PC-9 (cell line): ENCODE measurements around the gene LNX1. TPM values are rescaled to one million over a fixed set of nuclear protein-coding genes. Genes with fewer than 3 reads are reported as not detected.
"Not testable (repeated sequence)": the region's sequence is repeated elsewhere in the genome, so short reads cannot be mapped to it uniquely, and the experiment has no call there.

Source experiments
- BruUV-seq: library from RNA; stranded (reverse); fragments of 400-500 nt; replicated peaks from 2 replicates; lab custom pipeline; 2021; lab: Mats Ljungman, UMichigan
- CTCF ChIA-PET: fragments of 300-600 bp; sonication (Branson Sonifier 250); formaldehyde crosslinking; loops from one replicate; lab custom pipeline; 2022; ENCODE audit warnings: antibody characterized with exemption; lab: Charles Lee
- POLR2A ChIA-PET: fragments of 300-600 bp; sonication (Branson Sonifier 250); formaldehyde crosslinking; loops from one replicate; lab custom pipeline; 2022; ENCODE audit warnings: antibody characterized with exemption; ENCODE audit not compliant: unreplicated experiment; lab: Charles Lee
- DNase-seq, 2 experiments: peaks; one replicate each; pipeline versions ENCODE4 v3.0.0 to v3.0.0-alpha.2; 2015 to 2022; ENCODE audit warnings: mixed read lengths in 1 of 2
- H2AFZ ChIP-seq: fragments of 200-600 bp; sonication (generic); 2 replicates; pipeline ENCODE4 v1.8.1; 2017; ENCODE audit warnings: antibody characterized with exemption
- H3F3A ChIP-seq: fragments of 200-600 bp; sonication (generic); 2 replicates; pipeline ENCODE4 v1.8.1; 2017; ENCODE audit warnings: antibody characterized with exemption, mild to moderate bottlenecking, low read depth; ENCODE audit not compliant: insufficient read depth
- H3K27ac ChIP-seq: fragments of 200-600 bp; sonication (generic); 2 replicates; pipeline ENCODE4 v1.6.1; 2016; ENCODE audit warnings: mixed run types
- H3K27me3 ChIP-seq: fragments of 200-600 bp; sonication (generic); 2 replicates; pipeline ENCODE4 v1.6.1; 2016; ENCODE audit warnings: low read depth, mixed run types; ENCODE audit not compliant: insufficient read depth
- H3K36me3 ChIP-seq: fragments of 200-600 bp; sonication (generic); 2 replicates; pipeline ENCODE4 v1.6.1; 2016; ENCODE audit warnings: low read depth, mixed run types
- H3K4me1 ChIP-seq: fragments of 200-600 bp; sonication (generic); replicated peaks from 2 replicates; pipeline ENCODE4 v1.6.1; 2016; ENCODE audit warnings: mixed run types; ENCODE audit not compliant: insufficient read depth
- H3K4me2 ChIP-seq: fragments of 200-600 bp; sonication (generic); 2 replicates; pipeline ENCODE4 v1.6.1; 2017; ENCODE audit warnings: mixed run types
- H3K4me3 ChIP-seq: fragments of 200-600 bp; sonication (generic); 2 replicates; pipeline ENCODE4 v1.6.1; 2016; ENCODE audit warnings: mixed run types
- H3K79me2 ChIP-seq: fragments of 200-600 bp; sonication (generic); 2 replicates; pipeline ENCODE4 v1.6.1; 2017; ENCODE audit warnings: low read depth, mixed run types
- H3K9me2 ChIP-seq: fragments of 200-600 bp; sonication (generic); 2 replicates; pipeline ENCODE4 v1.8.1; 2017; ENCODE audit warnings: mild to moderate bottlenecking; ENCODE audit not compliant: insufficient read depth
- H3K9me3 ChIP-seq: fragments of 200-600 bp; sonication (generic); 2 replicates; pipeline ENCODE4 v1.8.1; 2016; ENCODE audit warnings: low read depth; ENCODE audit not compliant: insufficient read depth
- H4K20me1 ChIP-seq: fragments of 200-600 bp; sonication (generic); 2 replicates; pipeline ENCODE4 v1.8.1; 2017; ENCODE audit not compliant: insufficient read depth
- CTCF ChIP-seq: fragments of 200-600 bp; sonication (generic); conservative IDR thresholded peaks from 2 replicates; pipeline ENCODE4 v1.6.1; 2017; ENCODE audit warnings: mixed run types, antibody characterized with exemption, mild to moderate bottlenecking, moderate library complexity
- EZH2 ChIP-seq: fragments of 200-600 bp; sonication (generic); IDR thresholded peaks from 2 replicates; pipeline ENCODE4 v1.8.0; 2017; ENCODE audit warnings: antibody characterized with exemption, low read depth
- intact Hi-C: fragments of 100-400 bp; cut with micrococcal nuclease; formaldehyde crosslinking; loops from one replicate; pipeline ENCODE4 v1.10.0; 2022; ENCODE audit not compliant: unreplicated experiment
- total RNA-seq: library from RNA; stranded (reverse); gene quantifications from 2 replicates; pipeline ENCODE4 v1.2.3, GENCODE V29; 2021

The LNX1 gene
- total RNA-seq, 1 experiment from 2014 or later, result 3.4 TPM

GRCh38 chr4:53476232-53477037 lies 114.9 kb downstream of the LNX1 start:
- H3K9me2 ChIP-seq, result no peaks in the 10 kb centered on the region
- 0 out of 2 replicates have a peak, but pooled peaks cover 5% of the 10 kb centered on the region for H3F3A ChIP-seq
- H3K4me3 ChIP-seq, result no peak overlapping the region
- H3K79me2 ChIP-seq, result no peaks in the 10 kb centered on the region
- H3K36me3 ChIP-seq, result no peaks in the 10 kb centered on the region
- POLR2A ChIA-PET, result no interaction called here
- H3K9me3 ChIP-seq, result no peaks in the 10 kb centered on the region
- no peaks in the 10 kb centered on the region for H3K27me3 ChIP-seq
- no peak for DNase-seq
- TF ChIP-seq CTCF, result no peak
- TF ChIP-seq EZH2, result no peak
- H3K4me1 ChIP-seq, result peaks cover 11% of the 10 kb centered on the region
- no peaks in the 10 kb centered on the region for H4K20me1 ChIP-seq
- intact Hi-C loops, result loop anchor here (10.0 kb wide), 1 partner anchor 128 kb away; no protein-coding TSS in a partner anchor
- no TSS peak for BruUV-seq
- H3K27ac ChIP-seq, result no peak overlapping the region
- H3K4me2 ChIP-seq, result no peak overlapping the region
- CTCF ChIA-PET, result no interaction called here
- no peak overlapping the region for H2AFZ ChIP-seq

DNA sequence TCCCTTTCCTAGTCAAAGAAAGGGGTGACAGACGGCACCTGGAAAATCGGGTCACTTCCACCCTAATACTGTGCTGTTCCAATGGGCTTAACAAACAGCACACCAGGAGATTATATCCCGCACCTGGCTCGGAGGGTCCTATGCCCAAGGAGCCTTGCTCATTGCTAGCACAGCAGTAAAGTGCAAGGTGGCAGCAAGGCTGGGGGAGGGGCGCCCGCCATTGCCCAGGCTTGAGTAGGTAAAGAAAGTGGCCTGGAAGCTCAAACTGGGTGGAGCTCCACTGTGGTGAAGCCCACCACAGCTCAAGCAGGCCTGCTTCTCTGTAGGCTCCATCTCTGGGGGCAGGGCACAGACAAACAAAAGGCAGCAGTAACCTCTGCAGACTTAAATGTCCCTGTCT lies 124.7 kb downstream of the LNX1 start:
- BruUV-seq, H3K79me2 ChIP-seq, POLR2A ChIA-PET, H3K27ac ChIP-seq, H2AFZ ChIP-seq, H3K4me2 ChIP-seq, H3K9me2 ChIP-seq, H4K20me1 ChIP-seq, DNase-seq, CTCF ChIA-PET, H3K4me3 ChIP-seq, H3F3A ChIP-seq, H3K9me3 ChIP-seq, H3K36me3 ChIP-seq, intact Hi-C loops, H3K27me3 ChIP-seq, H3K4me1 ChIP-seq: not testable (repeated sequence)

DNA sequence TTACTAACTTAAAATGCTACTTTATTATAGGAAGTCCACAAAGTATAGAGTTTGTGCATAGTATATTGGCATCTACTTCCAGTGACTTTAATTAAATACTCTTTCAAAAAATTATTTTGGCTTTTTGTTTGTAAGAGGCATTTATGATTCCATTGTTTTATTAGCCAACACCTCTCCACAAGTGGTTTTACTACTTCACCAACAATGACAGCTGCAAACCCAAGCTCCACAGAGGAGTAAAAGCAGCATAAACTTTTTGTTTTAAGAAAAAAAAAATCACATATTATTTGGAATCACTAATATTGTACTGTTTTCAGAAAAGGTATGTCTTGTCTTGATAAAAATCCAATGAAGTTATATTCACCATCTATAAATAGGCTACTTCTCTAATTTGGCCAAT lies 125.4 kb downstream of the LNX1 start:
- Histone ChIP-seq H3K9me2 (0 out of 2 replicates have a peak, but pooled peaks cover 4% of the 10 kb centered on the region), H2AFZ (no peak overlapping the region), H3K27ac (no peak overlapping the region), H4K20me1 (no peaks in the 10 kb centered on the region), H3K4me1 (no peaks in the 10 kb centered on the region), H3K9me3 (no peaks in the 10 kb centered on the region), H3K4me3 (no peak overlapping the region), H3K4me2 (no peak overlapping the region), H3K36me3 (peaks cover 3% of the 10 kb centered on the region; the same call in 1 of the 2 replicates), H3K27me3 (no peaks in the 10 kb centered on the region), H3F3A (peaks cover 9% of the 10 kb centered on the region), H3K79me2 (no peaks in the 10 kb centered on the region)
- DNase-seq, result no peak
- no TSS peak for BruUV-seq
- POLR2A ChIA-PET, result no interaction called here
- intact Hi-C loops, result no loop called here
- TF ChIP-seq EZH2 (no peak), CTCF (no peak)
- CTCF ChIA-PET, result no interaction called here
